K562 (cell line): Measurements from ENCODE around the gene CUX1. TPM values are rescaled to one million over a fixed set of nuclear protein-coding genes. Genes with fewer than 3 reads are reported as not detected.

ENCODE experiments used
- ATAC-seq: fragments of 200-7000 bp; cut with Tn5 transposase; 3 replicates; pipeline ENCODE4 v1.9.1; 2020; ENCODE audit warnings: moderate library complexity
- BruUV-seq: library from RNA; stranded (reverse); fragments of 400-500 nt; replicated peaks from 2 replicates; lab custom pipeline; 2021; lab: Mats Ljungman, UMichigan
- CTCF ChIA-PET: fragments of 300-600 bp; formaldehyde crosslinking; extraction: SDS; loops from one replicate; lab custom pipeline; 2021; ENCODE audit warnings: low intra/inter-chr PET ratio; lab: Yijun Ruan, JAX
- POLR2A ChIA-PET: fragments of 300-600, 350-650 bp; sonication (Branson Sonifier 250); formaldehyde crosslinking; extraction: SDS; loops from one replicate; lab custom pipeline; 2021; ENCODE audit warnings: antibody characterized with exemption, inconsistent platforms; lab: Yijun Ruan, JAX
- DNase-seq, 4 experiments: peaks; one replicate each; pipeline versions ENCODE4 v3.0.0 to v3.0.0-alpha.2; 2011 to 2018; ENCODE audit warnings: low spot score in 3 of 4, mixed read lengths in 3 of 4; ENCODE audit errors: extremely low read depth in 1 of 4
- FAIRE-seq: peaks from 2 replicates; lab custom pipeline; 2011; peaks lifted over from hg19 to GRCh38; lab: Jason Lieb, UNC
- H2AFZ ChIP-seq: 2 replicates; pipeline ENCODE4 v1.6.0; 2011; ENCODE audit warnings: low read depth, low read length, control low read depth, inconsistent platforms
- H3K27ac ChIP-seq: fragments of 200-600 bp; 3 replicates; pipeline ENCODE4 v1.8.0; 2011; ENCODE audit warnings: low read depth, mild to moderate bottlenecking, control low read depth, inconsistent platforms, low read length, moderate library complexity, mixed read lengths; ENCODE audit errors: extremely low read depth
- H3K27me3 ChIP-seq, 2 experiments: fragments of 300-600 bp in 1 of 2; 2 replicates in 1 of 2; 3 replicates in 1 of 2; pipeline versions ENCODE4 v1.6.0 to v1.8.0; 2011; ENCODE audit warnings: inconsistent platforms in 2 of 2, low read length in 2 of 2, mild to moderate bottlenecking in 1 of 2, mixed read lengths in 1 of 2, moderate library complexity in 1 of 2; ENCODE audit not compliant: control insufficient read depth in 2 of 2, insufficient read depth in 2 of 2
- H3K36me3 ChIP-seq: fragments of 300-600 bp; 3 replicates; pipeline ENCODE4 v1.8.0; 2011; ENCODE audit warnings: mild to moderate bottlenecking, low read length, inconsistent platforms; ENCODE audit not compliant: control insufficient read depth, insufficient read depth
- H3K4me1 ChIP-seq, 2 experiments: fragments of 200-600 bp in 1 of 2; replicated peaks in 1 of 2; 2 replicates in 1 of 2; 3 replicates in 1 of 2; pipeline versions ENCODE4 v1.5.1 to v1.8.0; 2011; ENCODE audit warnings: inconsistent platforms in 2 of 2, low read length in 2 of 2, mild to moderate bottlenecking in 1 of 2, mixed read lengths in 1 of 2, moderate library complexity in 1 of 2; ENCODE audit not compliant: control insufficient read depth in 2 of 2, insufficient read depth in 2 of 2
- H3K4me2 ChIP-seq: 2 replicates; pipeline ENCODE4 v1.6.1; 2011; ENCODE audit warnings: low read length, control low read depth, inconsistent platforms, mixed read lengths; ENCODE audit not compliant: insufficient read depth
- H3K4me3 ChIP-seq: fragments of 200-600 bp; sonication (generic), shearing (Covaris generic); 2 replicates; pipeline ENCODE4 v1.5.1; 2016; ENCODE audit warnings: control low read depth, inconsistent platforms
- H3K79me2 ChIP-seq: fragments of 200-600 bp; 3 replicates; pipeline ENCODE4 v1.8.0; 2011; ENCODE audit warnings: low read length, inconsistent platforms; ENCODE audit not compliant: control insufficient read depth, insufficient read depth
- H3K9ac ChIP-seq, 2 experiments: 2 replicates each; pipeline versions ENCODE4 v1.6.0 to v1.6.1; 2011; ENCODE audit warnings: low read depth in 2 of 2, low read length in 2 of 2, control low read depth in 1 of 2, inconsistent platforms in 1 of 2, mild to moderate bottlenecking in 1 of 2, mixed read lengths in 1 of 2; ENCODE audit not compliant: insufficient read depth in 1 of 2
- H3K9me1 ChIP-seq: one replicate; pipeline ENCODE4 v1.6.0; 2011; ENCODE audit warnings: inconsistent platforms, mild to moderate bottlenecking, low read length, moderate library complexity; ENCODE audit not compliant: control insufficient read depth, insufficient read depth
- H3K9me3 ChIP-seq: replicated peaks from 2 replicates; pipeline ENCODE4 v1.5.1; 2011; ENCODE audit warnings: low read depth, low read length, inconsistent platforms; ENCODE audit not compliant: control insufficient read depth, insufficient read depth
- H4K20me1 ChIP-seq: replicated peaks from 2 replicates; pipeline ENCODE4 v1.6.1; 2011; ENCODE audit warnings: low read length, inconsistent platforms, mixed read lengths; ENCODE audit not compliant: control insufficient read depth, insufficient read depth
- ETV6 ChIP-seq, 3 experiments: fragments of 150-350 bp in 1 of 3; sonication (generic) in 1 of 3; formaldehyde crosslinking in 1 of 3; IDR thresholded peaks; 2 replicates each; pipeline versions ENCODE4 v1.6.1 to v1.8.0; 2014 to 2022; ENCODE audit warnings: borderline replicate concordance in 2 of 3, low read depth in 2 of 3, antibody characterized with exemption in 1 of 3, low read length in 1 of 3, mild to moderate bottlenecking in 1 of 3, missing genetic modification reagents in 1 of 3
- HLTF ChIP-seq: fragments of 450-650 bp; IDR thresholded peaks from 2 replicates; pipeline ENCODE4 v1.6.1; 2016
- MGA ChIP-seq: fragments of 450-650 bp; IDR thresholded peaks from 2 replicates; pipeline ENCODE4 v1.6.1; 2016; ENCODE audit warnings: mild to moderate bottlenecking, moderate library complexity
- NR4A1 ChIP-seq, 2 experiments: fragments of 250-450 bp in 1 of 2; fragments of 450-650 bp in 1 of 2; sonication (Bioruptor Pico) in 1 of 2; IDR thresholded peaks; 2 replicates each; pipeline versions ENCODE4 v1.4.0 to v1.6.1; 2016 to 2020; ENCODE audit warnings: mild to moderate bottlenecking in 2 of 2, missing compliant biosample characterization in 1 of 2, missing genetic modification characterization in 1 of 2, moderate library complexity in 1 of 2
- WGBS: fragments of 100-300 bp; shearing (Covaris generic); methylation state at CpG from one replicate; pipeline ENCODE4 v1.1.6; 2016; ENCODE audit warnings: low coverage, mixed read lengths; ENCODE audit not compliant: insufficient coverage; ENCODE audit errors: missing lambda C conversion rate; 5-methylcytosine and 5-hydroxymethylcytosine counted together
- in situ Hi-C: fragments of 300-500 bp; cut with MboI; formaldehyde crosslinking; loops from 4 replicates; pipeline ENCODE4 v1.15.0; 2018; ENCODE audit warnings: inconsistent platforms, mixed read lengths
- intact Hi-C: fragments of 100-400 bp; cut with micrococcal nuclease; formaldehyde crosslinking; loops from 2 replicates; pipeline ENCODE4 v1.14.2; 2022
- polyA plus RNA-seq, 8 experiments: library from polyadenylated mRNA; depleted of rRNA in 4 of 8; stranded (reverse) in 5 of 8; unstranded in 3 of 8; fragments of >200 nt; fragmentation: Nextera tagmentation in 2 of 8; fragmentation: Illumina TruSeq in 1 of 8; extraction: Ambion mirVana in 2 of 8; extraction: Trizol in 1 of 8; gene quantifications; 2 replicates each; pipeline versions ENCODE4 v1.2.1 to v1.2.3, GENCODE V29; 2011 to 2014; ENCODE audit warnings: inconsistent platforms in 1 of 8, missing spikeins in 1 of 8
- total RNA-seq, 7 experiments: library from RNA; depleted of rRNA in 6 of 7; stranded (reverse); fragments of >200 nt in 6 of 7; fragmentation: Illumina TruSeq in 2 of 7; extraction: Trizol in 2 of 7; gene quantifications; 2 replicates each; pipeline versions ENCODE4 v1.2.1 to v1.2.3, GENCODE V29; 2011 to 2021; ENCODE audit warnings: low replicate concordance in 1 of 7

The CUX1 gene
- total and polyA plus RNA-seq, 9 of the 15 experiments (the other 6 are each of a cell fraction or from before 2014, with no cell fraction given): 3.6 to 55.3 (median 25.2) TPM

- in situ Hi-C loops: no loop called here
- ATAC-seq: no peak
- Histone ChIP-seq H3K27ac (no peak overlapping the region), H3K79me2 (no peaks in the 10 kb centered on the region), H3K36me3 (peaks cover 7% of the 10 kb centered on the region; the same call in 2 of the 3 replicates), H3K27me3 (no peaks in the 10 kb centered on the region; a peak in 1 of 5 replicates)
- CTCF ChIA-PET: no interaction called here
- WGBS: 82% methylated on average over 6 of the region's 6 CpGs
- no peak for TF ChIP-seq NR4A1 (CRISPR knock-in tag; IDR thresholded peaks at IDR 0.05)
- TF ChIP-seq NR4A1 (tag; IDR thresholded peaks at IDR 0.05): no peak
- no peak for TF ChIP-seq HLTF
- no peak for TF ChIP-seq MGA
- no peak for TF ChIP-seq ETV6 (IDR thresholded peaks at IDR 0.05; ENCODE audit: borderline replicate concordance in 1 of 2, low read depth in 2 of 2, low read length in 1 of 2)
- TF ChIP-seq ETV6 (CRISPR knock-in tag; IDR thresholded peaks at IDR 0.05; ENCODE audit: borderline replicate concordance): no peak
- TF ChIP-seq, all 486 proteins: peak for 0
- FAIRE-seq (no peak), DNase-seq (no peak)
- Histone ChIP-seq H3K9ac (no peak overlapping the region), H3K4me3 (no peak overlapping the region), H3K4me1 (no peaks in the 10 kb centered on the region), H4K20me1 (no peaks in the 10 kb centered on the region), H3K9me1 (no peaks in the 10 kb centered on the region), H3K9me3 (no peaks in the 10 kb centered on the region), H3K4me2 (no peak overlapping the region), H2AFZ (no peak overlapping the region)
- POLR2A ChIA-PET: no interaction called here
- no TSS peak for BruUV-seq
- intact Hi-C loops: no loop called here
These were observed 321.2 kb downstream of the CUX1 start for GRCh38 chr7:102138676-102139075.
